MCF 10A (cell line): Measurements from ENCODE around the gene UBAC1. TPM values are rescaled to one million over a fixed set of nuclear protein-coding genes. Genes with fewer than 3 reads are reported as not detected.

Experiments used
- BruUV-seq: library from RNA; stranded (reverse); fragments of 400-500 nt; replicated peaks from 2 replicates; lab custom pipeline; 2021; lab: Mats Ljungman, UMichigan
- CTCF ChIA-PET: fragments of 300-600 bp; sonication (Branson Sonifier 250); formaldehyde crosslinking; extraction: SDS; loops from one replicate; lab custom pipeline; 2021; ENCODE audit warnings: antibody characterized with exemption, inconsistent platforms; lab: Yijun Ruan, JAX
- POLR2A ChIA-PET: fragments of 300-600, 350-650 bp; sonication (Branson Sonifier 250); formaldehyde crosslinking; extraction: SDS; loops from one replicate; lab custom pipeline; 2020; ENCODE audit warnings: antibody characterized with exemption, inconsistent platforms; lab: Yijun Ruan, JAX
- DNase-seq: peaks from one replicate; pipeline ENCODE4 v3.0.0-alpha.2; 2018; ENCODE audit not compliant: unreplicated experiment
- H3K27ac Mint-ChIP-seq: one replicate; pipeline ENCODE4 v1.8.0; 2022; ENCODE audit warnings: mild to moderate bottlenecking, low read depth, mixed read lengths; ENCODE audit not compliant: unreplicated experiment
- H3K27me3 Mint-ChIP-seq: one replicate; pipeline ENCODE4 v1.8.0; 2022; ENCODE audit warnings: mixed read lengths; ENCODE audit not compliant: insufficient read depth, unreplicated experiment
- H3K36me3 Mint-ChIP-seq: one replicate; pipeline ENCODE4 v1.8.0; 2022; ENCODE audit warnings: mild to moderate bottlenecking, moderate library complexity, mixed read lengths; ENCODE audit not compliant: insufficient read depth, unreplicated experiment
- H3K4me1 Mint-ChIP-seq: one replicate; pipeline ENCODE4 v1.8.0; 2022; ENCODE audit warnings: mixed read lengths; ENCODE audit not compliant: insufficient read depth, unreplicated experiment
- H3K4me3 Mint-ChIP-seq: one replicate; pipeline ENCODE4 v1.8.0; 2022; ENCODE audit warnings: mild to moderate bottlenecking, moderate library complexity, mixed read lengths; ENCODE audit not compliant: unreplicated experiment
- H3K9me3 Mint-ChIP-seq: one replicate; pipeline ENCODE4 v1.8.0; 2022; ENCODE audit warnings: mixed read lengths; ENCODE audit not compliant: unreplicated experiment
- CTCF ChIP-seq: fragments of 200-600 bp; IDR thresholded peaks from one replicate; pipeline ENCODE4 v1.8.0; 2022; ENCODE audit warnings: antibody characterized with exemption, mild to moderate bottlenecking; ENCODE audit not compliant: unreplicated experiment
- intact Hi-C: fragments of 100-400 bp; cut with micrococcal nuclease; formaldehyde crosslinking; loops from 2 replicates; pipeline ENCODE4 v1.14.1; 2022
- total RNA-seq: library from RNA; stranded (reverse); gene quantifications from 2 replicates; pipeline ENCODE4 v1.2.3, GENCODE V29; 2022

The UBAC1 gene
- total RNA-seq, 1 experiment from 2014 or later, result 34.7 TPM

DNA sequence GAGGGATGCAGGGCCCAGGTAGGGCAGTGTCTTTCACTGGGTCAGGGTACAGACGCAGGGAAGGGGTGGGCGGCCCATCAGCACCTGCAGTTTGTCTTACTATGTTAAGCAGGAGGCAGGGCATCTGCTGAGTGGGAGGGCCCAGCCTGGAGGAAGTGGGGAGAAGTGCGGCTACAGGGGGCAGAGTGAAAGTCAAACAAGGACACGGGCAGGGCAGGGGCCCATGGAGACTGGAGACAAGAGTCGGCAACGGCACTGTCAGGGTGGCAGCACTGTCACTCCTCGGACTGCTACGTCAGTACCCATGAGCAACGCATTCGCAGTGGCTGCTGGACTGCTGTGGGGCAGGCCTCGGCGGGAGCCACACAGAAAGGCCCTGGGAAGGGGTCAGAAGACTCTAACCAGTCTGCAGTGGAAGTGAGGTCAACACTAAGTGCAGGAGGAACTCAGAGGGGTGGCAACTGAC, 73.6 kb downstream of the UBAC1 start:
- H3K27me3 Mint-ChIP-seq, result no peaks in the 10 kb centered on the region
- no TSS peak for BruUV-seq
- H3K9me3 Mint-ChIP-seq, result no peaks in the 10 kb centered on the region
- POLR2A ChIA-PET, result interaction anchor here (0.7 to 1.5 kb wide), 2 partner anchors 16 to 18 kb away, joined by 3 to 5 read pairs; no protein-coding TSS in a partner anchor
- no peak for TF ChIP-seq CTCF
- DNase-seq, result no peak
- H3K36me3 Mint-ChIP-seq, result peaks cover 6% of the 10 kb centered on the region
- H3K4me3 Mint-ChIP-seq, result no peak overlapping the region
- H3K27ac Mint-ChIP-seq, result peak overlapping the region; percentile 1
- H3K4me1 Mint-ChIP-seq, result peaks cover 63% of the 10 kb centered on the region
- intact Hi-C loops, result no loop called here
- CTCF ChIA-PET, result no interaction called here

GRCh38 chr9:135887021-135887507, 74.1 kb downstream of the UBAC1 start:
- peaks cover 63% of the 10 kb centered on the region for H3K4me1 Mint-ChIP-seq
- no TSS peak for BruUV-seq
- H3K36me3 Mint-ChIP-seq, result peaks cover 6% of the 10 kb centered on the region
- H3K4me3 Mint-ChIP-seq, result no peak overlapping the region
- ChIA-PET CTCF (interaction anchor here (0.5 kb wide), 1 partner anchor 809 kb away, joined by 4 read pairs; no protein-coding TSS in a partner anchor), POLR2A (interaction anchor here (0.6 to 1.5 kb wide), 2 partner anchors 13 to 18 kb away, joined by 3 to 5 read pairs; no protein-coding TSS in a partner anchor)
- H3K27ac Mint-ChIP-seq, result peak overlapping the region; percentile 1
- H3K9me3 Mint-ChIP-seq, result no peaks in the 10 kb centered on the region
- DNase-seq, result peak; percentile 59
- TF ChIP-seq CTCF, result no peak
- H3K27me3 Mint-ChIP-seq, result no peaks in the 10 kb centered on the region
- intact Hi-C loops, result no loop called here

DNA sequence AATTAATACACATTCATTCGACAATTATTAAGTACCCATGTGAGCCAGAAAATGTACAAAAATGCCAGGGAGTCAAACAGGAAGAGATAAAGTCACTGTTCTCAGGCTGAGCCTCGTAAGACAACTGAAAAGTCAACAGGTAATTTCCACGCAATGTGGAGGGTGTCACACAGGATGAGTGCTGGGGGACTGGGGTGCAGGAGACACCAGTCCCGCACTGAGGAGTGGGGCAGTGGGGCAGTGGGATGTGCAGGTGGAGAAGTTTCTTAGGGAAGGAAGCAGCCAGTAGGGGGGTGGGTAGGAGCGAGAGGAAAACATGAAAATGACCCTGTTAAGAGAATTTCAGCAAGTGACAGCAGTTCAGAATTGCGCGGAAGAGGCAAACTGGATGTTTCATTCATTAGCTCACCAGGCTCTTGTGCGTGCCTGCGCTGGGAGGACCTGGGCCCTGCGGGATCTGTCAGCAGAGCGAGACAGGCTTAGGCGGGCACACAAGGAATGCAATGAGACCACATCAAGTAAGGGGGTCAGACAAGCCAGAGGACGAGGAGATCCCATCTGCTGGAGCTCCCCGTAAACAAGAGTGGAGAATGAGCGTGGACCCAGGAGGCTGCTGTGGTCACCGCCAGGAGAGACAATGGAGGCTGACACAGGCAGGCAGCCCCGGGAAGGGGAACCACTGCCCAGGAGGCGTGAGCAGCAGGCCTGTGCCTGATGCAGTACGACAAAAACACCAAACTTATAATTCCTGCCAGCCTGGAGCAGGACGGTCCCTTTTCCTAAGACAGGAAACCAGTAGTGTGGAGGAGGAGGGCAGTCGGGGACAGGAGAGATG, 74.8 kb downstream of the UBAC1 start:
- no TSS peak for BruUV-seq
- Mint-ChIP-seq H3K27ac (peak overlapping the region; percentile 1), H3K27me3 (no peaks in the 10 kb centered on the region), H3K36me3 (peaks cover 6% of the 10 kb centered on the region), H3K4me3 (no peak overlapping the region), H3K9me3 (no peaks in the 10 kb centered on the region), H3K4me1 (peaks cover 56% of the 10 kb centered on the region)
- ChIA-PET CTCF (interaction anchor here (0.5 kb wide), 1 partner anchor 809 kb away, joined by 4 read pairs; no protein-coding TSS in a partner anchor), POLR2A (interaction anchor here (0.6 kb wide), 1 partner anchor 14 kb away, joined by 3 read pairs; no protein-coding TSS in a partner anchor)
- no peak for TF ChIP-seq CTCF
- no peak for DNase-seq
- intact Hi-C loops, result no loop called here
